HepG2 (cell line): ENCODE data around the gene ASPHD1. TPM values are rescaled to one million over a fixed set of nuclear protein-coding genes. Genes with fewer than 3 reads are reported as not detected.

Experiments
- CBFB ChIP-seq: sonication (generic); formaldehyde crosslinking; IDR thresholded peaks from 2 replicates; pipeline ENCODE4 v1.4.0; 2020; ENCODE audit warnings: missing genetic modification reagents
- FOSL2 ChIP-seq: sonication (generic); formaldehyde crosslinking; IDR thresholded peaks from 2 replicates; pipeline ENCODE4 v1.4.0; 2020; ENCODE audit warnings: missing genetic modification reagents
- IKZF4 ChIP-seq: sonication (generic); formaldehyde crosslinking; IDR thresholded peaks from 2 replicates; pipeline ENCODE4 v1.5.1; 2020; ENCODE audit warnings: borderline replicate concordance, mild to moderate bottlenecking, low read depth, missing genetic modification reagents; ENCODE audit errors: not compliant biosample characterization
- KMT2B ChIP-seq: IDR thresholded peaks from 2 replicates; pipeline ENCODE4 v1.6.1; 2016; ENCODE audit warnings: missing genetic modification reagents, missing compliant biosample characterization
- SMAD1 ChIP-seq: sonication (generic); formaldehyde crosslinking; IDR thresholded peaks from 2 replicates; pipeline ENCODE4 v1.4.0; 2020; ENCODE audit warnings: missing genetic modification reagents, low read depth, mild to moderate bottlenecking, borderline replicate concordance
- ZBTB20 ChIP-seq: sonication (generic); formaldehyde crosslinking; IDR thresholded peaks from 2 replicates; pipeline ENCODE4 v1.8.1; 2023; ENCODE audit warnings: missing genetic modification reagents, low read depth, mild to moderate bottlenecking, borderline replicate concordance
- ZFP36L1 ChIP-seq: sonication (generic); formaldehyde crosslinking; IDR thresholded peaks from 2 replicates; pipeline ENCODE4 v1.8.0; 2022; ENCODE audit warnings: mild to moderate bottlenecking, missing genetic modification reagents, moderate library complexity
- ZFP90 ChIP-seq: sonication (generic); formaldehyde crosslinking; IDR thresholded peaks from 2 replicates; pipeline ENCODE4 v1.8.0; 2022; ENCODE audit warnings: missing genetic modification reagents, mild to moderate bottlenecking, inconsistent platforms, borderline replicate concordance
- ZKSCAN1 ChIP-seq: fragments of 150-350 bp; IDR thresholded peaks from 2 replicates; pipeline ENCODE4 v1.6.1; 2014; ENCODE audit warnings: low read length
- ZNF30 ChIP-seq: sonication (generic); formaldehyde crosslinking; IDR thresholded peaks from 2 replicates; pipeline ENCODE4 v1.5.0; 2020; ENCODE audit warnings: mild to moderate bottlenecking, missing genetic modification reagents
- polyA plus RNA-seq, 8 experiments: library from polyadenylated mRNA; depleted of rRNA in 3 of 8; stranded (reverse) in 7 of 8; unstranded in 1 of 8; fragments of >200 nt; fragmentation: Illumina TruSeq in 4 of 8; extraction: Trizol in 4 of 8; gene quantifications; 2 replicates each; pipeline versions ENCODE4 v1.2.1 to v1.2.3, GENCODE V29; 2011 to 2016; ENCODE audit warnings: low read depth in 4 of 8, missing spikeins in 1 of 8, mixed read lengths in 1 of 8; ENCODE audit not compliant: insufficient read depth in 1 of 8
- total RNA-seq, 5 experiments: library from RNA; depleted of rRNA; stranded (reverse); fragments of >200 nt; fragmentation: Illumina TruSeq; extraction: Trizol; gene quantifications; 2 replicates each; pipeline ENCODE4 v1.2.3, GENCODE V29; 2016; ENCODE audit warnings: low read depth in 1 of 5
- TF ChIP-seq, protein P1 (sequence below): sonication (generic); formaldehyde crosslinking; IDR thresholded peaks from 2 replicates; pipeline ENCODE4 v1.8.0; 2022; ENCODE audit warnings: mild to moderate bottlenecking, missing genetic modification reagents, moderate library complexity
- TF ChIP-seq, protein P2 (sequence below): sonication (generic); formaldehyde crosslinking; IDR thresholded peaks from 2 replicates; pipeline ENCODE4 v1.5.1; 2020; ENCODE audit warnings: mild to moderate bottlenecking, missing genetic modification reagents, borderline replicate concordance
- TF ChIP-seq, protein P3 (sequence below): sonication (generic); formaldehyde crosslinking; IDR thresholded peaks from 2 replicates; pipeline ENCODE4 v1.8.1; 2023; ENCODE audit warnings: missing genetic modification reagents, inconsistent platforms, borderline replicate concordance
- TF ChIP-seq, protein P4 (sequence below): IDR thresholded peaks from 2 replicates; pipeline ENCODE4 v1.6.1; 2016; ENCODE audit warnings: mild to moderate bottlenecking, missing biosample characterization, missing genetic modification reagents
- TF ChIP-seq, protein P5 (sequence below): sonication (generic); formaldehyde crosslinking; IDR thresholded peaks from 2 replicates; pipeline ENCODE4 v1.5.0; 2020; ENCODE audit warnings: mild to moderate bottlenecking, missing genetic modification reagents

The ASPHD1 gene
- total and polyA plus RNA-seq, 2 of the 13 experiments (the other 11 are each of a cell fraction or from before 2014, with no cell fraction given), result 13.1 to 19.7 TPM

DNA sequence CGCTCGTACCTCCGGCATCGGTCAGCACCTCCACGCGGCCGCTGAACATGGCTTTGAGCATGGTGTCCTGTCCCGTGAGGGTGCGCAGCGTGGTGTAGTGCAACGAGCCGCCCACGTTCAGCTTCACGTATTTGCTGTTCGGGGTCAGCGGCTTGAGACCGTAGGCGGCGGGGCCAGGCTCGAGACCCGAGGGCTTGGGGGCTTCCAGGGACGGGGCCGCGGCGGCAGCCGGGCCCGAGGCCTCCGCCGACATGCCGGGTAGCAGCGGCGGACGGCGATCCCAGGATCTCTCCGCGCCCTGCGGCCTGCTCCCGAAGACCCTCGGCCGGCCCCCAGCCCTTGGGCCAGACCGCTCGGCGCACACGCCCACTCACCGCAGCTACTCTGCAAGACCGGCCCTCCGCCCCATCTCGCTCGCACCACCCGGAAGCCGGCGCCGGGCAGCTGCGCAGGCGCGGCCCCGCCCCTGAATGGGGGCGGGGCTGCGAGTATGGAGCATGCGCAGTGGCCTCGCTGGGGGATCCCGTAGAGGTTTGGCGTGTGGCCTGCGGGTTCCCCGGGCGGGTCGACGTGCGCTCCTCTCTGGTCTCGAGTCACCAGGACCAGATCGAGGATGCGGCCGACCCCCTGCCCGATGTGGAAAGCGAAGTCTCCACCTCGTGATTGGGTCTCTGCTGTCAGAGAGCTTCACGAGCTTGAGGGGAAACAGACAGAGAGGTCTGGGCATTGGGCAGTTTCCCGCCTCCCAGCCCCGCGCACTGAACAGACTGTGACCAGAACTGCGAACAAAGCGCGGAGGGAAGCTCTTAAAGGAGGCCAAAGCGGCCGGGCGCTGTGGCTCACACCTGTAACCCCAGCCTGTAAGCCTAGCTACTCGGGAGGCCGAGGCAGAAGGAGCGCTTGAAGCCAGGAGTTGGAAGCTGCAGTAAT, 25.8 kb downstream of the ASPHD1 start, which contains the start of gene KCTD13 (continued):
- TF ChIP-seq, protein P1, sequence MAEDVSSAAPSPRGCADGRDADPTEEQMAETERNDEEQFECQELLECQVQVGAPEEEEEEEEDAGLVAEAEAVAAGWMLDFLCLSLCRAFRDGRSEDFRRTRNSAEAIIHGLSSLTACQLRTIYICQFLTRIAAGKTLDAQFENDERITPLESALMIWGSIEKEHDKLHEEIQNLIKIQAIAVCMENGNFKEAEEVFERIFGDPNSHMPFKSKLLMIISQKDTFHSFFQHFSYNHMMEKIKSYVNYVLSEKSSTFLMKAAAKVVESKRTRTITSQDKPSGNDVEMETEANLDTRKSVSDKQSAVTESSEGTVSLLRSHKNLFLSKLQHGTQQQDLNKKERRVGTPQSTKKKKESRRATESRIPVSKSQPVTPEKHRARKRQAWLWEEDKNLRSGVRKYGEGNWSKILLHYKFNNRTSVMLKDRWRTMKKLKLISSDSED (CRISPR knock-in tag), result 0 out of 2 replicates have a peak, but pooled peaks have one; percentile 86
- TF ChIP-seq ZFP90 (CRISPR knock-in tag), result peak; percentile 87
- TF ChIP-seq, protein P2, sequence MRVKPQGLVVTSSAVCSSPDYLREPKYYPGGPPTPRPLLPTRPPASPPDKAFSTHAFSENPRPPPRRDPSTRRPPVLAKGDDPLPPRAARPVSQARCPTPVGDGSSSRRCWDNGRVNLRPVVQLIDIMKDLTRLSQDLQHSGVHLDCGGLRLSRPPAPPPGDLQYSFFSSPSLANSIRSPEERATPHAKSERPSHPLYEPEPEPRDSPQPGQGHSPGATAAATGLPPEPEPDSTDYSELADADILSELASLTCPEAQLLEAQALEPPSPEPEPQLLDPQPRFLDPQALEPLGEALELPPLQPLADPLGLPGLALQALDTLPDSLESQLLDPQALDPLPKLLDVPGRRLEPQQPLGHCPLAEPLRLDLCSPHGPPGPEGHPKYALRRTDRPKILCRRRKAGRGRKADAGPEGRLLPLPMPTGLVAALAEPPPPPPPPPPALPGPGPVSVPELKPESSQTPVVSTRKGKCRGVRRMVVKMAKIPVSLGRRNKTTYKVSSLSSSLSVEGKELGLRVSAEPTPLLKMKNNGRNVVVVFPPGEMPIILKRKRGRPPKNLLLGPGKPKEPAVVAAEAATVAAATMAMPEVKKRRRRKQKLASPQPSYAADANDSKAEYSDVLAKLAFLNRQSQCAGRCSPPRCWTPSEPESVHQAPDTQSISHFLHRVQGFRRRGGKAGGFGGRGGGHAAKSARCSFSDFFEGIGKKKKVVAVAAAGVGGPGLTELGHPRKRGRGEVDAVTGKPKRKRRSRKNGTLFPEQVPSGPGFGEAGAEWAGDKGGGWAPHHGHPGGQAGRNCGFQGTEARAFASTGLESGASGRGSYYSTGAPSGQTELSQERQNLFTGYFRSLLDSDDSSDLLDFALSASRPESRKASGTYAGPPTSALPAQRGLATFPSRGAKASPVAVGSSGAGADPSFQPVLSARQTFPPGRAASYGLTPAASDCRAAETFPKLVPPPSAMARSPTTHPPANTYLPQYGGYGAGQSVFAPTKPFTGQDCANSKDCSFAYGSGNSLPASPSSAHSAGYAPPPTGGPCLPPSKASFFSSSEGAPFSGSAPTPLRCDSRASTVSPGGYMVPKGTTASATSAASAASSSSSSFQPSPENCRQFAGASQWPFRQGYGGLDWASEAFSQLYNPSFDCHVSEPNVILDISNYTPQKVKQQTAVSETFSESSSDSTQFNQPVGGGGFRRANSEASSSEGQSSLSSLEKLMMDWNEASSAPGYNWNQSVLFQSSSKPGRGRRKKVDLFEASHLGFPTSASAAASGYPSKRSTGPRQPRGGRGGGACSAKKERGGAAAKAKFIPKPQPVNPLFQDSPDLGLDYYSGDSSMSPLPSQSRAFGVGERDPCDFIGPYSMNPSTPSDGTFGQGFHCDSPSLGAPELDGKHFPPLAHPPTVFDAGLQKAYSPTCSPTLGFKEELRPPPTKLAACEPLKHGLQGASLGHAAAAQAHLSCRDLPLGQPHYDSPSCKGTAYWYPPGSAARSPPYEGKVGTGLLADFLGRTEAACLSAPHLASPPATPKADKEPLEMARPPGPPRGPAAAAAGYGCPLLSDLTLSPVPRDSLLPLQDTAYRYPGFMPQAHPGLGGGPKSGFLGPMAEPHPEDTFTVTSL, result peak; percentile 78
- TF ChIP-seq ZNF30 (CRISPR knock-in tag), result peak; percentile 91; the same call in 1 of the 2 replicates
- TF ChIP-seq ZBTB20 (CRISPR knock-in tag), result peak; percentile 86; the same call in 1 of the 2 replicates
- TF ChIP-seq CBFB (CRISPR knock-in tag), result peak; percentile 67
- TF ChIP-seq, protein P3, sequence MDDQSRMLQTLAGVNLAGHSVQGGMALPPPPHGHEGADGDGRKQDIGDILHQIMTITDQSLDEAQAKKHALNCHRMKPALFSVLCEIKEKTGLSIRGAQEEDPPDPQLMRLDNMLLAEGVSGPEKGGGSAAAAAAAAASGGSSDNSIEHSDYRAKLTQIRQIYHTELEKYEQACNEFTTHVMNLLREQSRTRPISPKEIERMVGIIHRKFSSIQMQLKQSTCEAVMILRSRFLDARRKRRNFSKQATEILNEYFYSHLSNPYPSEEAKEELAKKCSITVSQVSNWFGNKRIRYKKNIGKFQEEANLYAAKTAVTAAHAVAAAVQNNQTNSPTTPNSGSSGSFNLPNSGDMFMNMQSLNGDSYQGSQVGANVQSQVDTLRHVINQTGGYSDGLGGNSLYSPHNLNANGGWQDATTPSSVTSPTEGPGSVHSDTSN (CRISPR knock-in tag), result peak; percentile 82; the same call in 1 of the 2 replicates
- peak; percentile 90 for TF ChIP-seq KMT2B (CRISPR knock-in tag)
- peak; percentile 29 for TF ChIP-seq FOSL2 (CRISPR knock-in tag)
- TF ChIP-seq ZFP36L1 (CRISPR knock-in tag), result 0 out of 2 replicates have a peak, but pooled peaks have one; percentile 72
- TF ChIP-seq ZKSCAN1, result no peak
- peak; percentile 61 for TF ChIP-seq IKZF4
- TF ChIP-seq, protein P4, sequence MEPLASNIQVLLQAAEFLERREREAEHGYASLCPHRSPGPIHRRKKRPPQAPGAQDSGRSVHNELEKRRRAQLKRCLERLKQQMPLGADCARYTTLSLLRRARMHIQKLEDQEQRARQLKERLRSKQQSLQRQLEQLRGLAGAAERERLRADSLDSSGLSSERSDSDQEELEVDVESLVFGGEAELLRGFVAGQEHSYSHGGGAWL (CRISPR knock-in tag), result peak; percentile 95; the same call in 1 of the 2 replicates
- peak; percentile 35 for TF ChIP-seq SMAD1 (CRISPR knock-in tag)
- TF ChIP-seq, protein P5, sequence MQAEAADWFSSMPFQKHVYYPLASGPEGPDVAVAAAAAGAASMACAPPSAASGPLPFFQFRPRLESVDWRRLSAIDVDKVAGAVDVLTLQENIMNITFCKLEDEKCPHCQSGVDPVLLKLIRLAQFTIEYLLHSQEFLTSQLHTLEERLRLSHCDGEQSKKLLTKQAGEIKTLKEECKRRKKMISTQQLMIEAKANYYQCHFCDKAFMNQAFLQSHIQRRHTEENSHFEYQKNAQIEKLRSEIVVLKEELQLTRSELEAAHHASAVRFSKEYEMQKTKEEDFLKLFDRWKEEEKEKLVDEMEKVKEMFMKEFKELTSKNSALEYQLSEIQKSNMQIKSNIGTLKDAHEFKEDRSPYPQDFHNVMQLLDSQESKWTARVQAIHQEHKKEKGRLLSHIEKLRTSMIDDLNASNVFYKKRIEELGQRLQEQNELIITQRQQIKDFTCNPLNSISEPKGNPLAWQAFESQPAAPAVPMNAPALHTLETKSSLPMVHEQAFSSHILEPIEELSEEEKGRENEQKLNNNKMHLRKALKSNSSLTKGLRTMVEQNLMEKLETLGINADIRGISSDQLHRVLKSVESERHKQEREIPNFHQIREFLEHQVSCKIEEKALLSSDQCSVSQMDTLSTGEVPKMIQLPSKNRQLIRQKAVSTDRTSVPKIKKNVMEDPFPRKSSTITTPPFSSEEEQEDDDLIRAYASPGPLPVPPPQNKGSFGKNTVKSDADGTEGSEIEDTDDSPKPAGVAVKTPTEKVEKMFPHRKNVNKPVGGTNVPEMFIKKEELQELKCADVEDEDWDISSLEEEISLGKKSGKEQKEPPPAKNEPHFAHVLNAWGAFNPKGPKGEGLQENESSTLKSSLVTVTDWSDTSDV (CRISPR knock-in tag), result no peak
